HEK293T (cell line): ENCODE measurements around the gene CAMLG.
"Not testable (repeated sequence)": the region's sequence is repeated elsewhere in the genome, so short reads cannot be mapped to it uniquely, and the experiment has no call there.

Experiments
- CTCF ChIA-PET: fragments of 350-600 bp; formaldehyde crosslinking; extraction: SDS; loops from one replicate; lab custom pipeline; 2021; ENCODE audit warnings: antibody characterized with exemption, inconsistent platforms; lab: Yijun Ruan, JAX
- POLR2A ChIA-PET: fragments of 350-600 bp; formaldehyde crosslinking; extraction: SDS; loops from one replicate; lab custom pipeline; 2020; ENCODE audit warnings: antibody characterized with exemption, inconsistent platforms; lab: Yijun Ruan, JAX
- DNase-seq: peaks from one replicate; pipeline ENCODE4 v3.0.0; 2012; ENCODE audit warnings: mixed read lengths; ENCODE audit errors: extremely low spot score
- ARNT ChIP-seq: fragments of 450-650 bp; IDR thresholded peaks from 2 replicates; pipeline ENCODE4 v1.6.1; 2017; ENCODE audit warnings: mild to moderate bottlenecking
- BHLHE40 ChIP-seq: fragments of 450-650 bp; IDR thresholded peaks from 2 replicates; pipeline ENCODE4 v1.6.1; 2016; ENCODE audit warnings: mild to moderate bottlenecking, moderate library complexity, borderline replicate concordance
- CTBP1 ChIP-seq: fragments of 450-650 bp; IDR thresholded peaks from 2 replicates; pipeline ENCODE4 v1.6.1; 2016; ENCODE audit warnings: borderline replicate concordance
- ELF4 ChIP-seq: fragments of 450-650 bp; IDR thresholded peaks from 2 replicates; pipeline ENCODE4 v1.6.1; 2017; ENCODE audit warnings: antibody characterized with exemption
- FOXA1 ChIP-seq: fragments of 450-650 bp; IDR thresholded peaks from 2 replicates; pipeline ENCODE4 v1.6.1; 2016; ENCODE audit warnings: mild to moderate bottlenecking
- FOXK2 ChIP-seq: fragments of 450-650 bp; IDR thresholded peaks from 2 replicates; pipeline ENCODE4 v1.6.1; 2016; ENCODE audit warnings: mild to moderate bottlenecking
- FOXM1 ChIP-seq: fragments of 450-650 bp; IDR thresholded peaks from 2 replicates; pipeline ENCODE4 v1.6.1; 2017; ENCODE audit warnings: mild to moderate bottlenecking, borderline replicate concordance
- HDGF ChIP-seq: fragments of 450-650 bp; IDR thresholded peaks from 2 replicates; pipeline ENCODE4 v1.6.1; 2017; ENCODE audit warnings: antibody characterized with exemption, borderline replicate concordance
- L3MBTL2 ChIP-seq: fragments of 450-650 bp; conservative IDR thresholded peaks from 2 replicates; pipeline ENCODE4 v1.6.1; 2016; ENCODE audit warnings: mild to moderate bottlenecking
- LEF1 ChIP-seq: fragments of 450-650 bp; IDR thresholded peaks from 2 replicates; pipeline ENCODE4 v1.6.1; 2017; ENCODE audit warnings: mild to moderate bottlenecking, borderline replicate concordance
- NFRKB ChIP-seq: fragments of 450-650 bp; IDR thresholded peaks from 2 replicates; pipeline ENCODE4 v1.6.1; 2016; ENCODE audit warnings: mild to moderate bottlenecking, moderate library complexity
- SUZ12 ChIP-seq: fragments of 450-650 bp; IDR thresholded peaks from 2 replicates; pipeline ENCODE4 v1.6.1; 2016; ENCODE audit warnings: mild to moderate bottlenecking
- TARDBP ChIP-seq: fragments of 450-650 bp; IDR thresholded peaks from 2 replicates; pipeline ENCODE4 v1.6.1; 2016
- ZNF384 ChIP-seq: fragments of 450-650 bp; IDR thresholded peaks from 2 replicates; pipeline ENCODE4 v1.6.1; 2016
- TF ChIP-seq, protein P1 (sequence below): fragments of 450-650 bp; IDR thresholded peaks from 2 replicates; pipeline ENCODE4 v1.6.1; 2016

Gene CAMLG

DNA sequence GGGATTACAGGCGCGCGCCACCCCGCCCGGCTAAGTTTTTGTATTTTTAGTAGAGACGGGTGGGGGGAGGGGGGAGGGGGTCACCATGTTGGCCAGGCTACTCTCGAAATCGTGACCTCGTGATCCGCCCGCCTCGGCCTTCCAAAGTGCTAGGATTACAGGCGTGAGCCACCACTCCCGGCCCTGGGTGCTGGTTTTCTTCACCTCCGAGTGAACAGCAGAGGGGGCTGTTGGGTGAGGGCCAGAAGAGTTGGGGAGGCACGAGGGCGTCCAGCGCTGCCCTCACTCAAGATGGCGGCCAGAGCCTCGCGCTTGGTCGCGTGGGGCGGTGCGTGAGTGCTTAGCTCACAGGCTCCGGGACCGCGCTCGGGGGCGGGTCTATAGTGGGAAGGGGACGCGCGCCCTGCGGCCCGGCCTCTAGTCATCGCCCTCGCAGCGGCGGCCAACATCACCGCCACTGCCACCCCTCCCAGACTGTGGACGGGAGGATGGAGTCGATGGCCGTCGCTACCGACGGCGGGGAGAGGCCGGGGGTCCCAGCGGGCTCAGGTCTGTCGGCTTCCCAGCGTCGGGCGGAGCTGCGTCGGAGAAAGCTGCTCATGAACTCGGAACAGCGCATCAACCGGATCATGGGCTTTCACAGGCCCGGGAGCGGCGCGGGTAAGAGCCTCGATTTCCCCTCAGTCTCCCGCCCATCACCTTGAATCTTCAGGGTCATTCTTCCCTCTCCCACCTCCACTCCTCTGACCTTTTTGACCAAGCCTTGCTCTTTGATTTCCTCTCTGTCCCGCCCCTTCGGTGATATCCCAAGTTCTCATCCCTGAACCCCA is at the start of gene CAMLG:
Gene CAMLG (plus strand): TSS at position 416 of the 830 bp plus-strand sequence. CDS start 73 bp downstream, at position 489.
- CTCF ChIA-PET: interaction anchor here (0.6 to 1.1 kb wide), 3 partner anchors 9 to 79 kb away, joined by 3 to 6 read pairs (median 3); no protein-coding TSS in a partner anchor
- peak; percentile 93 for DNase-seq
- POLR2A ChIA-PET: interaction anchor here (0.5 to 3.8 kb wide), 17 partner anchors 11 to 513 kb away, joined by 3 to 59 read pairs (median 3); partner anchors contain the start of genes C5orf24, DDX46, PCBD2 and PPP2CA
- no peak for TF ChIP-seq FOXM1
- TF ChIP-seq L3MBTL2: peak; percentile 91

DNA sequence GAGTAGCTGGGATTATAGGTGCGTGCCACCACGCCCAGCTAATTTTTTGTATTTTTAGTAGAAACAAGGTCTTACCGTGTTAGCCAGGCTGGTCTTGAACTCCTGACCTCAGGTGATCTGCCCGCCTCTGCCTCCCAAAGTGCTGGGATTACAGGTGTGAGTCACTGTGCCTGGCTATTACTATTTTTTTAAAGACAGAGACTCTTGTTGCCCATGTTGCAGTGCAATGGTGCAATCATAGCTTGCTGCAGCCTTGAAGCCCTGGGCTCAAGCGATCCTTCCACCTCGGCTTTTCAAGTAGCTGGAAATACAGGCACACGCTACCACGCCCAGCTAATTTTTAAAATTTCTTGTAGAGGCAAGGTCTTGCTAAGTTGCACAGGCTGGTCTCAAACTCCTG is 48.2 kb upstream of the CAMLG start:
- DNase-seq, POLR2A ChIA-PET: not testable (repeated sequence)
- CTCF ChIA-PET: interaction anchor here (0.6 kb wide), 1 partner anchor 29 kb away, joined by 3 read pairs; no protein-coding TSS in a partner anchor

DNA sequence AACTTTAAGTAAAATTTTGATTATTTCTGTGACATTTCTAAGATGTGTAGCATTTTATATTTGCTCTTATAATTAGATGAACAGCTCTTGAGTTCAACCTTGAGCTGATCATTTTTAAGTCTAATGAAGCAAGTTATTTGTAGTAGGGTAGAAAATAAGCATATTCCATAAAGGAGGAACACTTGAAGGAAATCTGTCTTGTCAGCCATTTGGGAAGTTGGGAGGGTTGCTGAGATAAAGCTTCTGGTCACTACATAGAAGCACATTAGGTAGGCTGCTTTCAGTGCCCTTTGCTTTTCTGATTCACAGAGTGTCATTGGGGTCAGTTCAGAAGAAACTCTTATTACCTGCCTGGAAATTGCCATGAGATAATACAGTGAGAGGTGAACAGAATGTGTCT is 45.6 kb upstream of the CAMLG start:
- ChIA-PET CTCF (no interaction called here), POLR2A (no interaction called here)
- no peak for DNase-seq
- TF ChIP-seq, protein P1, sequence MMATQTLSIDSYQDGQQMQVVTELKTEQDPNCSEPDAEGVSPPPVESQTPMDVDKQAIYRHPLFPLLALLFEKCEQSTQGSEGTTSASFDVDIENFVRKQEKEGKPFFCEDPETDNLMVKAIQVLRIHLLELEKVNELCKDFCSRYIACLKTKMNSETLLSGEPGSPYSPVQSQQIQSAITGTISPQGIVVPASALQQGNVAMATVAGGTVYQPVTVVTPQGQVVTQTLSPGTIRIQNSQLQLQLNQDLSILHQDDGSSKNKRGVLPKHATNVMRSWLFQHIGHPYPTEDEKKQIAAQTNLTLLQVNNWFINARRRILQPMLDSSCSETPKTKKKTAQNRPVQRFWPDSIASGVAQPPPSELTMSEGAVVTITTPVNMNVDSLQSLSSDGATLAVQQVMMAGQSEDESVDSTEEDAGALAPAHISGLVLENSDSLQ: no peak
- TF ChIP-seq L3MBTL2: no peak

DNA sequence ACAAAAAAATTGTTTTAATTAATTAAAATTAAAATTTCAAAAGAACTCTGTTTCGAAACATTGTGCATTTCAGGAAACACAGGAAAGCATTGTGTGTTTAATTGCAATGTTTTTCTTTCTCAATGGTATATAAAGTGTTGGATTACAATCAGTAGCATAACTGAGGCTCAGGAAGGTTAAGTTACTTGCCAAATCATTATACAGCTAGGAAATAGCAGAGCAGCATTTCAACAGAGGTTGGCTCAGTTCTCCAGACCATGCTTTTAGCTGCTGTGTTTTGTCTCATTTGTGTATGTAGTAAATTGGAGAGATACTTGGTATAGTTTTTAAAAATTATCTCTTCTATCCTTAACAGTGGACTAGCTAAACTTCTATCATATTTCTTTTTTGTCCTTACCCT is 30.0 kb upstream of the CAMLG start:
- ChIA-PET POLR2A (no interaction called here), CTCF (no interaction called here)
- DNase-seq: no peak
- TF ChIP-seq ZNF384 (no peak), TARDBP (no peak), SUZ12 (no peak)

DNA sequence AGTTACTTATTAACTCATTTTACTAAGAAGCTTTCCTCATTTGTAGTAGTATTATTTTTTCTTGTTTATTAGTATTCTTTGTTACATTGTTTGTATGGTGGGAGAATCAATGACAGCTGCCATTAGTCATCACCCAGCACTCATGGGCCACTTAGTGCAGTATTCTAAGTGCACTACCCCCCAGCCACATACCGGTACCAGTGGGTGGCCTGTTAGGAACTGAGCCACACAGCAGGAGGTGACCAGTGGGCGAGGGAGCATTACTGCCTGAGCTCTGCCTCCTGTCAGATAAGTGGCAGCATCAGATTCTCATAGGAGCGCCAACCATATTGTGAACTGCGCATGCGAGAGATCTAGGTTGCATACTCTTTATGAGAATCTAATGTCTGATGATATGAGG is 24.2 kb upstream of the CAMLG start:
- ChIA-PET CTCF (no interaction called here), POLR2A (no interaction called here)
- TF ChIP-seq FOXA1: no peak
- TF ChIP-seq, protein P1: peak; percentile 42; the same call in 1 of the 2 replicates

DNA sequence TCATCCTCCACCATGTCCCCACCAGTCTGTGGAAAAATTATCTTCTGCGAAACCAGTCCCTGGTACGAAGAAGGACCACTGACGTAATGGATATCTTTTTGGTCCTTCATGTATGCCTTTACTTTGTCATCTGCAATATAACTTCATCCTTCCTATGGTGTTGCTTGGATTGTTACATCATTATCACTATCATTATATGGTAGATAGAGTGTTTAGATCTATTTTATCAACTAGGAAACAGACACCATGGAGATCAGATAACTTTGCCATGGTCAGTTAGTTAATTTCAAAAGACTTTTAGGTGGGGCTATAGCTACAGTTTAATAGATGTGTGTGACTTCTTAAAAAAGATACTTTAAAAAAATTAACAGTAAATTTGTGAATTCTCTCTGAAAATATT is 23.8 kb upstream of the CAMLG start:
- DNase-seq: no peak
- TF ChIP-seq LEF1 (no peak), FOXA1 (no peak), L3MBTL2 (no peak), ELF4 (no peak), CTBP1 (no peak), FOXM1 (no peak), BHLHE40 (no peak), ZNF384 (no peak), ARNT (no peak)
- TF ChIP-seq, protein P1: no peak
- POLR2A ChIA-PET: no interaction called here
- CTCF ChIA-PET: no interaction called here

More for the DNA sequence above, 24.2 kb upstream of the CAMLG start:
- peak; percentile 15 for DNase-seq

DNA sequence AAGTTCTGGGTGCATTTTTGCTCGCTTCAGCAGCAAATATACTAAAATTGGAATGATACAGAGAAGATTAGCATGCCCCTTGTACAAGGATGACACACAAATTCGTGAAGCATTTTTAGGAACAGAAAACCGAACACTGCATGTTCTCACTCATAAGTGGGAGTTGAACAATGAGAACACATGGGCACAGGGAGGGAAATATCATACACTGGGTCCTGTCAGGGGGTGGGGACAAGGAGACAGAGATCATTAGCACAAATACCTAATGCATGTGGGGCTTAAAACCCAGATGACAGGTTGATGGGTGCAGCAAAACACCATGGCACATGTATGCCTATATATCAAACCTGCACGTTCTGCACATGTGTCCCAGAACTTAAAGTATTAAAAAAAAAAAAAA is 22.9 kb upstream of the CAMLG start:
- DNase-seq, POLR2A ChIA-PET, CTCF ChIA-PET: not testable (repeated sequence)

DNA sequence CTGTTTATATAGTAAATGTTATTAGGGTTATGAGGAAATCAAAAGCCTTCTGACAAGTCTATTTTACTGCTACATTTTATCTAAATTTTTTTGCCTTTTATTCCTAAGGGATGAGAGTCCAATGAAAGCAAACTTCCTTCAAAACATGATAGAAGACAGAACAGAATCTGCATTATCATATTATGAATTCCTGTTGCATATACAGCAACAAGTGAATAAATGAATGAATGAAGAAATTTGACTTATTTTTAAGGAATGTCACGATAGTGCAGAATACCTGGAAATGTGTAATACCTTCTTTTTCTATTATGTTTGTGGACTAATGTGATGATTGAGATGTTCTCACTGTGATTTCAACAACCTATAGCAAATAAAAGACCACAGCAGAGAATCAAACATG is 13.5 kb upstream of the CAMLG start:
- TF ChIP-seq CTBP1: no peak
- no peak for TF ChIP-seq L3MBTL2
- ChIA-PET POLR2A (interaction anchor here (1.1 kb wide), 1 partner anchor 13 kb away, joined by 3 read pairs; the partner anchor contains the start of gene CAMLG), CTCF (no interaction called here)
- DNase-seq: no peak

DNA sequence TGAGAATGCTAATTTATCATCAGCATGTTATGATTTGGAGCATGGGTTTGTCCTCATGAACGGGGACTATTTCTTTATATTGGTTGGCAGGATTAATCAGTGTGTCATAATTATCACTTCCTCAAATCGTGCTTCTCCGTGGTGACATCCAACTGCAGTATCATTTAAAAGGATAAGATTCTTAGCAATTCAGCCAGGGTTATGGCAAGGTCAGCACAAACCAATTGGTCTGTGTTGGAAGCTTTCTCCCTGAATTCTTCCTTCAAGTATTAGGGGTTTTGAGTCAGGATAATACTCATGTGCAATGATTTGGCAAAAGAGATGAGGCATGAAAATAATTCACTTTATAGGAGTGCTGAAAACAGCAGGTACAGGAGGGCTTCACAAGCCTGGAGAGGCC is 5.5 kb upstream of the CAMLG start:
- DNase-seq: no peak
- ChIA-PET POLR2A (interaction anchor here (1.8 kb wide), 1 partner anchor 25 kb away, joined by 4 read pairs; the partner anchor contains the start of gene DDX46), CTCF (no interaction called here)
- TF ChIP-seq HDGF: no peak
- no peak for TF ChIP-seq FOXK2
- no peak for TF ChIP-seq NFRKB
- no peak for TF ChIP-seq CTBP1
- TF ChIP-seq BHLHE40: no peak
- TF ChIP-seq FOXA1: no peak
- TF ChIP-seq, protein P1: no peak
- TF ChIP-seq L3MBTL2: no peak
